OCI-LY1 (cell line): ENCODE data around the gene CAMK1G.

Experiments
- H2AFZ ChIP-seq: fragments of 200-600 bp; sonication (generic), shearing (Covaris generic); 2 replicates; pipeline ENCODE4 v1.6.0; 2014; ENCODE audit warnings: antibody characterized with exemption, mild to moderate bottlenecking, low read length
- H3F3A ChIP-seq: fragments of 200-600 bp; sonication (generic), shearing (Covaris generic); 2 replicates; pipeline ENCODE4 v1.6.0; 2014; ENCODE audit warnings: mild to moderate bottlenecking, antibody characterized with exemption, low read length, moderate library complexity; ENCODE audit not compliant: insufficient read depth
- H3K27ac ChIP-seq: fragments of 200-600 bp; sonication (generic); 2 replicates; pipeline ENCODE4 v1.5.1; 2014; ENCODE audit warnings: low read length, mixed run types, mild to moderate bottlenecking, low read depth; ENCODE audit not compliant: poor library complexity, severe bottlenecking
- H3K27me3 ChIP-seq: fragments of 200-600 bp; sonication (generic); 2 replicates; pipeline ENCODE4 v1.6.0; 2014; ENCODE audit warnings: antibody characterized with exemption, mild to moderate bottlenecking, low read length, moderate library complexity; ENCODE audit not compliant: insufficient read depth
- H3K36me3 ChIP-seq: fragments of 200-600 bp; sonication (generic); 2 replicates; pipeline ENCODE4 v1.6.1; 2014; ENCODE audit warnings: mild to moderate bottlenecking, antibody characterized with exemption, low read length, moderate library complexity, mixed read lengths; ENCODE audit not compliant: insufficient read depth
- H3K4me1 ChIP-seq: fragments of 200-600 bp; sonication (generic); 2 replicates; pipeline ENCODE4 v1.5.1; 2014; ENCODE audit warnings: mild to moderate bottlenecking, low read length, moderate library complexity; ENCODE audit not compliant: insufficient read depth, severe bottlenecking
- H3K4me2 ChIP-seq: fragments of 200-600 bp; sonication (generic), shearing (Covaris generic); 2 replicates; pipeline ENCODE4 v1.6.1; 2014; ENCODE audit warnings: low read length
- H3K4me3 ChIP-seq: fragments of 200-600 bp; sonication (generic); 2 replicates; pipeline ENCODE4 v1.5.1; 2014; ENCODE audit warnings: low read length, low read depth, mild to moderate bottlenecking, mixed read lengths; ENCODE audit not compliant: poor library complexity, severe bottlenecking
- H3K79me2 ChIP-seq: fragments of 200-600 bp; shearing (Covaris generic); 2 replicates; pipeline ENCODE4 v1.6.1; 2016; ENCODE audit warnings: mixed run types, low read length, mixed read lengths; ENCODE audit not compliant: insufficient read depth
- H3K9ac ChIP-seq: fragments of 200-600 bp; sonication (generic), shearing (Covaris generic); 2 replicates; pipeline ENCODE4 v1.6.1; 2014; ENCODE audit warnings: mild to moderate bottlenecking, low read length, mixed read lengths
- H3K9me2 ChIP-seq: fragments of 200-600 bp; sonication (generic), shearing (Covaris generic); 2 replicates; pipeline ENCODE4 v1.6.1; 2014; ENCODE audit warnings: low read depth, mild to moderate bottlenecking, low read length, mixed read lengths
- H3K9me3 ChIP-seq: fragments of 200-600 bp; shearing (Covaris generic); 2 replicates; pipeline ENCODE4 v1.6.1; 2014; ENCODE audit warnings: low read length, mixed read lengths
- H4K20me1 ChIP-seq: fragments of 200-600 bp; sonication (generic), shearing (Covaris generic); 2 replicates; pipeline ENCODE4 v1.6.0; 2016; ENCODE audit warnings: mild to moderate bottlenecking, low read length; ENCODE audit not compliant: insufficient read depth
- EZH2 ChIP-seq: fragments of 200-600 bp; sonication (generic), shearing (Covaris generic); IDR thresholded peaks from 2 replicates; pipeline ENCODE4 v1.8.0; 2017; ENCODE audit warnings: borderline replicate concordance, mixed run types, mild to moderate bottlenecking, antibody characterized with exemption, low read length, moderate library complexity, mixed read lengths
- TF ChIP-seq, protein P1 (sequence below): fragments of 200-600 bp; sonication (generic), shearing (Covaris generic); IDR thresholded peaks from 2 replicates; pipeline ENCODE4 v1.5.1; 2017; ENCODE audit warnings: mild to moderate bottlenecking, antibody characterized with exemption, low read length, moderate library complexity, mixed read lengths

CAMK1G gene

DNA sequence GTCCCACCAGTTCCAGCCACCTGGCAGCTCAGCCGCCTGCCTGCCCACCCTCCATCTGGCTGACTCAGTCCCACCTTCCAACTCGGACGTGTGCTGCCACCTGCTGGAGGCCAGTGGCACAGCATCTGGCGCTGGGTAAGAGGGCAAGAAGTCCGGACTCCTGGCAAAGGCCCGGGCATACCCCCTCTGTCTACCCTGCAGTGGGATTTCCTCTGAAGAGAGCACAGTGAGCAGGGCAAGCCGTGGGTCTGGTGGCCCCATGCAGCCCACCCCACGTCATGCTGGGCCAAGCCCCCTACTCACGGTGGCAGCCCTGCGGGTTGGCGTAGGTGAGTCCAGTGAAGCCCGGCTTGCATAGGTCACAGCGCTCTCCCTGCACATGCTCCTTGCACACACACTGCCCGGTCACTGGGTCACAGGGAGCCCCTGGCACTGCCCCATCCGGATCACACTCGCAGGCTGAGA, 44.2 kb downstream of the CAMK1G start:
- H3K9me2 ChIP-seq, result no peaks in the 10 kb centered on the region
- TF ChIP-seq EZH2, result no peak
- TF ChIP-seq, protein P1, sequence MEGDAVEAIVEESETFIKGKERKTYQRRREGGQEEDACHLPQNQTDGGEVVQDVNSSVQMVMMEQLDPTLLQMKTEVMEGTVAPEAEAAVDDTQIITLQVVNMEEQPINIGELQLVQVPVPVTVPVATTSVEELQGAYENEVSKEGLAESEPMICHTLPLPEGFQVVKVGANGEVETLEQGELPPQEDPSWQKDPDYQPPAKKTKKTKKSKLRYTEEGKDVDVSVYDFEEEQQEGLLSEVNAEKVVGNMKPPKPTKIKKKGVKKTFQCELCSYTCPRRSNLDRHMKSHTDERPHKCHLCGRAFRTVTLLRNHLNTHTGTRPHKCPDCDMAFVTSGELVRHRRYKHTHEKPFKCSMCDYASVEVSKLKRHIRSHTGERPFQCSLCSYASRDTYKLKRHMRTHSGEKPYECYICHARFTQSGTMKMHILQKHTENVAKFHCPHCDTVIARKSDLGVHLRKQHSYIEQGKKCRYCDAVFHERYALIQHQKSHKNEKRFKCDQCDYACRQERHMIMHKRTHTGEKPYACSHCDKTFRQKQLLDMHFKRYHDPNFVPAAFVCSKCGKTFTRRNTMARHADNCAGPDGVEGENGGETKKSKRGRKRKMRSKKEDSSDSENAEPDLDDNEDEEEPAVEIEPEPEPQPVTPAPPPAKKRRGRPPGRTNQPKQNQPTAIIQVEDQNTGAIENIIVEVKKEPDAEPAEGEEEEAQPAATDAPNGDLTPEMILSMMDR, result peak; percentile 89
- no peak overlapping the region for H3K9ac ChIP-seq
- no peaks in the 10 kb centered on the region for H4K20me1 ChIP-seq
- no peaks in the 10 kb centered on the region for H3K9me3 ChIP-seq
- H3K27me3 ChIP-seq, result 0 out of 2 replicates have a peak, but pooled peaks cover 4% of the 10 kb centered on the region
- H3K36me3 ChIP-seq, result no peaks in the 10 kb centered on the region
- H3K4me1 ChIP-seq, result no peaks in the 10 kb centered on the region
- H3K27ac ChIP-seq, result no peak overlapping the region
- no peaks in the 10 kb centered on the region for H3K79me2 ChIP-seq
- no peak overlapping the region for H3K4me3 ChIP-seq
- H3F3A ChIP-seq, result no peaks in the 10 kb centered on the region
- no peak overlapping the region for H2AFZ ChIP-seq
- no peak overlapping the region for H3K4me2 ChIP-seq

DNA sequence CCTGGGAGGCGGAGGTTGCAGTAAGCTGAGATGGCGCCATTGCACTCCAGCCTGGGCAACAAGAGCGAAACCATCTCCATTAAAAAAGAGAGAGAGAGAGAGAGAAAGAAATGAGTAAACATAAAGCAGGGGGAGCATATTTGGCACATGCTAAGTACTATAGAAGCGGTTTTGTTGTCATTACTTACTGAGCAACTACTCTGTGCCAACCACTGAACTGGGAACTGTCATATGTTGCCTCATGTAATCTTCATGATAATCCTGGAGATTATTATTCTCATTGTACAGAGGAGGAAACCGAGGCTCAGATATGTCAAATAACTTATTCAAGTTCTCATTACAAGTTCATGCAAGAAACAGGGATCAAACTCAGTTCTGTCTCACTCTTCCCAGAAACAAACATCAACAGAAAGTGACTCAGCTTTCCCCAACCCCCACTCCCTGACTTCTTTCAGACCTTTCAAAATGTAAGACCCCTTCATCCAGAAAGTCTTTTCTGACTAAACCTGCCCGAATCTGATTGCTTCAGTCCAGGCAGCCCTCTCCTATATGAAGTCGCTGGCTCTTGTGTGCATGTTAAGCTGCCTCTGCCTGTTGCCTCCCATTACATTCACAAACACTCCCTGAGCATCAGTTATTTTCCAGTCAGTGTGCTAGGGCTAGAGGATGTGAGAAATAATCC, 45.2 kb downstream of the CAMK1G start:
- no peak overlapping the region for H3K4me2 ChIP-seq
- no peaks in the 10 kb centered on the region for H4K20me1 ChIP-seq
- H3K36me3 ChIP-seq, result no peaks in the 10 kb centered on the region
- no peaks in the 10 kb centered on the region for H3K4me1 ChIP-seq
- H3K9ac ChIP-seq, result no peak overlapping the region
- H3K79me2 ChIP-seq, result no peaks in the 10 kb centered on the region
- H3K27ac ChIP-seq, result no peak overlapping the region
- no peaks in the 10 kb centered on the region for H3K9me3 ChIP-seq
- no peak overlapping the region for H2AFZ ChIP-seq
- no peaks in the 10 kb centered on the region for H3K9me2 ChIP-seq
- TF ChIP-seq EZH2, result no peak
- TF ChIP-seq, protein P1, result no peak
- no peak overlapping the region for H3K4me3 ChIP-seq
- peaks cover 7% of the 10 kb centered on the region; the same call in 1 of the 2 replicates for H3K27me3 ChIP-seq
- no peaks in the 10 kb centered on the region for H3F3A ChIP-seq

DNA sequence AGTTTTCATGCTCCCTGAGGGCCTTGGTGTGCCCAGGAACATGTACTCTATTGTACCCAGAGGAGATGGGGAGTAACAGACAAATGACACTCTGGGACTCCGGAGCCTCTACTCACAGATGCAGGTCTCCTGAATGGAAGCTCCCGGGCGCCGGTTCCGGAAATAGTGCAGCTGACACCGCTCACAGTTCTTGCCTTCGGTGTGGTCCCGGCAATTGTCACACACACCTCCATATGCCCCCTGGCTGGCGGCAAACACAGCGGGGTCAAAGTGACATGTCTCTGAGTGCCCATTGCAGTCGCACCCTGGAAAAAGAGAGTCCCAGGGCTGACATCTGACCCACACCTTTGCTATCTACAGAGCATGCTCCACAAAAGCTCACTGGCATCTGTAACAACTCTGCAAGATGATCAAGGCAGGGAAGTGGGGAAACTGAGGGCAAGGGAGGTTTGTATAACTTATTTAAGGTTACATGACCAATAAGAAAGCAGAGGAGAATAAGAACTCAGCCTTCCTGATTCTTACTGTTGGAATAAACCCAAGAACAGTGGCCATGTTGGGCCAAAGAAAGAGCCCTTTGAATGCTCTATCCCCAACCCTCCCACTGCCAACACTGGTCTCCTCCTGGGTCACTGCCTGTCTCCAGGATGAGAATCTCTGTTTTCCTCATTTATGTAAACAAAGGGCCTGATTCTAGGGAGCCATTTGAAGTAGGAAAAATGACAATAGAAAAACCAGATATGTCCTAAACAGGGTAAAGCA, 46.3 kb downstream of the CAMK1G start:
- Histone ChIP-seq H3K9ac (no peak overlapping the region), H3K9me2 (no peaks in the 10 kb centered on the region), H2AFZ (no peak overlapping the region), H3K4me3 (no peak overlapping the region), H3F3A (no peaks in the 10 kb centered on the region), H3K4me1 (no peaks in the 10 kb centered on the region), H3K27me3 (peaks cover 3% of the 10 kb centered on the region; the same call in 1 of the 2 replicates), H4K20me1 (no peaks in the 10 kb centered on the region), H3K27ac (no peak overlapping the region), H3K4me2 (no peak overlapping the region), H3K9me3 (no peaks in the 10 kb centered on the region), H3K79me2 (no peaks in the 10 kb centered on the region), H3K36me3 (no peaks in the 10 kb centered on the region)
- no peak for TF ChIP-seq EZH2
- TF ChIP-seq, protein P1, result no peak
